OCI-LY7 (cell line): Measurements from ENCODE around the gene PLPP3.

Source experiments
- CTCF ChIP-seq: fragments of 200-600 bp; sonication (generic); conservative IDR thresholded peaks from 2 replicates; pipeline ENCODE4 v1.5.1; 2014; ENCODE audit warnings: mild to moderate bottlenecking, antibody characterized with exemption, low read length, moderate library complexity, mixed read lengths
- EZH2phosphoT487 ChIP-seq: fragments of 200-600 bp; sonication (generic); IDR thresholded peaks from 2 replicates; pipeline ENCODE4 v1.6.1; 2018; ENCODE audit warnings: low read depth, borderline replicate concordance, mild to moderate bottlenecking, mixed run types, antibody characterized with exemption, low read length, moderate library complexity, mixed read lengths

GRCh38 chr1:56517404-56518130, 61.8 kb downstream of the PLPP3 start:
- no peak for TF ChIP-seq CTCF
- no peak for TF ChIP-seq EZH2phosphoT487
